Body of pancreas (tissue), 4 donors: ENCODE data around the gene SLC7A8. TPM values are rescaled to one million over a fixed set of nuclear protein-coding genes. Genes with fewer than 3 reads are reported as not detected.

ENCODE experiments used
- ATAC-seq: fragments of 150-250 bp; one replicate; pipeline ENCODE4 v1.9.1; 2016
- DNase-seq, 4 donors: peaks; one replicate each; pipeline ENCODE4 v3.0.0-alpha.2; 2019
- H3K27ac ChIP-seq, 4 donors: fragments of 200-600 bp; sonication (generic); 1 replicate in 3 of 4; 2 replicates in 1 of 4; pipeline versions ENCODE4 v1.5.1 to v1.6.1; 2016 to 2019; ENCODE audit warnings: mild to moderate bottlenecking in 1 of 4, mixed read lengths in 1 of 4, moderate library complexity in 1 of 4
- H3K27me3 ChIP-seq, 2 donors: fragments of 200-600 bp; sonication (generic); one replicate each; pipeline ENCODE4 v1.6.0; 2016; ENCODE audit warnings: mild to moderate bottlenecking in 1 of 2
- H3K36me3 ChIP-seq, 2 donors: fragments of 200-600 bp; sonication (generic); replicated peaks in 1 of 2; 2 replicates each; pipeline ENCODE4 v1.5.1; 2016; ENCODE audit warnings: low read depth in 2 of 2; ENCODE audit not compliant: insufficient read depth in 1 of 2
- H3K4me1 ChIP-seq: fragments of 200-600 bp; sonication (generic); one replicate; pipeline ENCODE4 v1.6.0; 2016
- H3K4me3 ChIP-seq, 2 donors: fragments of 200-600 bp; sonication (generic); 1 replicate in 1 of 2; 2 replicates in 1 of 2; pipeline ENCODE4 v1.5.1; 2016 to 2019
- H3K9me3 ChIP-seq, 3 donors: fragments of 200-600 bp; sonication (generic); 1 replicate in 2 of 3; 2 replicates in 1 of 3; pipeline ENCODE4 v1.5.1; 2016
- CTCF ChIP-seq, 7 experiments: fragments of 450-650 bp in 4 of 7; fragments of 200-600 bp in 3 of 7; sonication (generic) in 3 of 7; IDR thresholded peaks; one replicate each; pipeline ENCODE4 v1.5.1; 2016 to 2019; ENCODE audit warnings: antibody characterized with exemption in 7 of 7
- POLR2A ChIP-seq, 3 donors: fragments of 450-650 bp; IDR thresholded peaks; one replicate each; pipeline ENCODE4 v1.6.1; 2016; ENCODE audit warnings: antibody characterized with exemption in 3 of 3, mild to moderate bottlenecking in 2 of 3
- WGBS, 2 donors: methylation state at CpG; one replicate each; pipeline ENCODE4 v1.1.5; 2017; 5-methylcytosine and 5-hydroxymethylcytosine counted together
- intact Hi-C: fragments of 100-400 bp; cut with DNase I; formaldehyde crosslinking; loops from one replicate; pipeline ENCODE4 v1.15.1; 2023
- small RNA-seq: library from RNA; depleted of rRNA; stranded (forward); fragments of <200 nt; gene quantifications from one replicate; pipeline ENCODE3, GENCODE V24; 2016
- total RNA-seq, 2 donors: library from RNA; depleted of rRNA; stranded (reverse); fragments of >200 nt; gene quantifications; one replicate each; pipeline ENCODE4 v1.1.0, GENCODE V29; 2016

Gene SLC7A8
- total RNA-seq, 2 donors from 2014 or later: 17.8 to 18.2 TPM

- no peak overlapping the region for H3K4me3 ChIP-seq
- no peak overlapping the region for H3K27ac ChIP-seq
- no peak for TF ChIP-seq POLR2A (IDR thresholded peaks at IDR 0.05)
- peak in 6 of 7 experiments; percentile 40 to 54 (median 52) for TF ChIP-seq CTCF (IDR thresholded peaks at IDR 0.05)
- WGBS, 2 donors: 60 to 64% methylated on average over 5 of the region's 5 CpGs
- H3K9me3 ChIP-seq: no peaks in the 10 kb centered on the region
- H3K27me3 ChIP-seq: no peaks in the 10 kb centered on the region
- ATAC-seq: peak; percentile 24
- H3K4me1 ChIP-seq: peaks cover 9% of the 10 kb centered on the region
- peak in 1 of 4 donors; percentile 35 for DNase-seq
- intact Hi-C loops: no loop called here
- H3K36me3 ChIP-seq: peaks cover 11 to 54% of the 10 kb centered on the region in 2 donors
Measured at GRCh38 chr14:23076785-23077408, 106.6 kb downstream of the SLC7A8 start.

Small RNA genes within 50 kb of the gene (small RNA-seq; reads per million reads assigned to genes)
- gene AL049829.1 (not detected), gene RNU6-1138P (not detected)

Other genes starting within 250 kb of the SLC7A8 start
- 10 to 100 TPM; 16.8 to 47.0 TPM for gene HAUS4, start 226.6 kb downstream of the SLC7A8 start, total RNA-seq
- 10 to 100 TPM; 15.8 to 19.5 TPM for gene AJUBA, start 201.1 kb downstream of the SLC7A8 start, total RNA-seq
- gene C14orf93, start 173.5 kb downstream of the SLC7A8 start, total RNA-seq: 10 to 100 TPM in 1 of 2 donors, 1 to 10 TPM in 1; 4.0 to 11.2 TPM
- 10 to 100 TPM; 47.0 to 93.3 TPM for gene PSMB5, start 148.8 kb downstream of the SLC7A8 start, total RNA-seq
- gene PSMB11, start 141.4 kb downstream of the SLC7A8 start, total RNA-seq: not detected
- gene CDH24, start 126.1 kb downstream of the SLC7A8 start, total RNA-seq: 1 to 10 TPM; 4.9 to 9.9 TPM
- 100 to 1,000 TPM in 1 of 2 donors, 10 to 100 TPM in 1; 91.6 to 110 TPM for gene ACIN1, start 88.5 kb downstream of the SLC7A8 start, total RNA-seq
- 1 to 10 TPM; 3.6 to 7.0 TPM for gene C14orf119, start 88.2 kb downstream of the SLC7A8 start, total RNA-seq
- gene CIROP, start 78.7 kb downstream of the SLC7A8 start, total RNA-seq: not detected
- gene CEBPE, start 64.4 kb downstream of the SLC7A8 start, total RNA-seq: not detected
- gene RNF212B, start 54.3 kb upstream of the SLC7A8 start, total RNA-seq: not detected
- 1 to 10 TPM; 4.9 to 8.6 TPM for gene HOMEZ, start 102.5 kb upstream of the SLC7A8 start, total RNA-seq
- gene PPP1R3E, start 119.2 kb upstream of the SLC7A8 start, total RNA-seq: 1 to 10 TPM; 5.4 to 9.6 TPM
- 10 to 100 TPM; 25.4 to 73.2 TPM for gene BCL2L2, start 123.2 kb upstream of the SLC7A8 start, total RNA-seq
- 10 to 100 TPM; 28.8 to 46.8 TPM for gene PABPN1, start 137.8 kb upstream of the SLC7A8 start, total RNA-seq
- gene SLC22A17, start 169.2 kb upstream of the SLC7A8 start, total RNA-seq: 10 to 100 TPM; 20.8 to 36.6 TPM
- 1 to 10 TPM in 1 of 2 donors, under 1 TPM in 1; 0.99 to 1.3 TPM for gene EFS, start 181.5 kb upstream of the SLC7A8 start, total RNA-seq
- gene IL25, start 189.1 kb upstream of the SLC7A8 start, total RNA-seq: not detected
- gene CMTM5, start 193.4 kb upstream of the SLC7A8 start, total RNA-seq: not detected
- 1 to 10 TPM in 1 of 2 donors, under 1 TPM in 1; 0.26 to 1.6 TPM for gene MYH6, start 224.6 kb upstream of the SLC7A8 start, total RNA-seq